GM12878 (cell line): ENCODE measurements around the gene MCC.

Experiments
- BHLHE40 ChIP-seq, 2 experiments: fragments of 450-650 bp in 1 of 2; IDR thresholded peaks; 2 replicates each; pipeline ENCODE4 v1.6.1; 2011 to 2017; ENCODE audit warnings: low read depth in 2 of 2, borderline replicate concordance in 1 of 2, improper control_type of control experiment in 1 of 2, low read length in 1 of 2, mild to moderate bottlenecking in 1 of 2
- BRCA1 ChIP-seq: IDR thresholded peaks from 2 replicates; pipeline ENCODE4 v1.6.1; 2011; ENCODE audit warnings: low read depth, low read length, improper control_type of control experiment
- ELK1 ChIP-seq: IDR thresholded peaks from 2 replicates; pipeline ENCODE4 v1.6.1; 2012; ENCODE audit warnings: low read depth, low read length, improper control_type of control experiment
- NFIC ChIP-seq: IDR thresholded peaks from 2 replicates; pipeline ENCODE4 v1.6.1; 2012; ENCODE audit warnings: low read depth, mild to moderate bottlenecking, inconsistent platforms, low read length, moderate library complexity
- NR2C1 ChIP-seq: fragments of 450-650 bp; IDR thresholded peaks from 2 replicates; pipeline ENCODE4 v1.6.1; 2017; ENCODE audit warnings: antibody characterized with exemption, mild to moderate bottlenecking, moderate library complexity
- POLR2A ChIP-seq: IDR thresholded peaks from 2 replicates; pipeline ENCODE4 v1.6.1; 2011; ENCODE audit warnings: low read depth, mild to moderate bottlenecking, low read length
- SP1 ChIP-seq: IDR thresholded peaks from one replicate; pipeline ENCODE4 v1.6.1; 2011; ENCODE audit warnings: low read depth, low read length
- STAT3 ChIP-seq: IDR thresholded peaks from 2 replicates; pipeline ENCODE4 v1.6.1; 2011; ENCODE audit warnings: low read depth, low read length, improper control_type of control experiment
- ZBTB33 ChIP-seq: fragments of 450-650 bp; IDR thresholded peaks from 2 replicates; pipeline ENCODE4 v1.6.1; 2017; ENCODE audit warnings: mild to moderate bottlenecking
- ZNF592 ChIP-seq: fragments of 450-650 bp; IDR thresholded peaks from 2 replicates; pipeline ENCODE4 v1.6.1; 2017; ENCODE audit warnings: mild to moderate bottlenecking, moderate library complexity
- TF ChIP-seq, protein P1 (sequence below), 3 experiments: IDR thresholded peaks in 2 of 3; conservative IDR thresholded peaks in 1 of 3; 2 replicates each; pipeline ENCODE4 v1.5.1; 2011; ENCODE audit warnings: low read depth in 3 of 3, low read length in 3 of 3, mild to moderate bottlenecking in 3 of 3, control low read depth in 2 of 3, moderate library complexity in 2 of 3, inconsistent platforms in 1 of 3, mixed read lengths in 1 of 3; ENCODE audit not compliant: control insufficient read depth in 2 of 3, insufficient read depth in 1 of 3; ENCODE audit errors: extremely low read depth in 1 of 3
- TF ChIP-seq, protein P2 (sequence below): fragments of 450-650 bp; IDR thresholded peaks from 2 replicates; pipeline ENCODE4 v1.6.1; 2016; ENCODE audit warnings: mild to moderate bottlenecking

DNA sequence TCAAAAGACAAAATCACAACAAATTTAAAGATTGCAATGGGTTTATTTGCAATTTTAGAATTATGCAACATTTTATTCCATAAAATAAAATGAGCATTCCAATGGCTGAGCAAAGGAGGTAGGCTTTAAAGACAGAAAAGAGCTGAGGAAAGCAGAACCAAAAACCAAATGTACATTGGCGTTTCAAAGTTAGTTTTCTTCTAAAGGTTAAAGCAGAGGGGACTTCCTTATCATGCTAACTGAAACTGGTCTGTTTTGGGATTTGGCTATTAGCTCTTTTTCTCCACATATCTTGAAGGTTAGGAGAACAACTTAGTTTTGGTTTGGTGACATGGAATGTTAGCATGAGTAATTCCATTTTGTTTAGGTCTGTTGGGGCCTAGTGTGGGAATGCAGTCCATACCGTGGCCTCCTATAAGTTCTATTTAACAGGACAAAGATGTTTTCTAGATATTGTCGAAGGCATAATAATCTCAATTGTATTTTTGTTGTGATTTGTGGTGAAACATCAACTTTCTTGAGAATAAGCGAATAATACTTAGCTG, 491.4 kb downstream of the MCC start:
- no peak for TF ChIP-seq NFIC
- TF ChIP-seq, protein P1, sequence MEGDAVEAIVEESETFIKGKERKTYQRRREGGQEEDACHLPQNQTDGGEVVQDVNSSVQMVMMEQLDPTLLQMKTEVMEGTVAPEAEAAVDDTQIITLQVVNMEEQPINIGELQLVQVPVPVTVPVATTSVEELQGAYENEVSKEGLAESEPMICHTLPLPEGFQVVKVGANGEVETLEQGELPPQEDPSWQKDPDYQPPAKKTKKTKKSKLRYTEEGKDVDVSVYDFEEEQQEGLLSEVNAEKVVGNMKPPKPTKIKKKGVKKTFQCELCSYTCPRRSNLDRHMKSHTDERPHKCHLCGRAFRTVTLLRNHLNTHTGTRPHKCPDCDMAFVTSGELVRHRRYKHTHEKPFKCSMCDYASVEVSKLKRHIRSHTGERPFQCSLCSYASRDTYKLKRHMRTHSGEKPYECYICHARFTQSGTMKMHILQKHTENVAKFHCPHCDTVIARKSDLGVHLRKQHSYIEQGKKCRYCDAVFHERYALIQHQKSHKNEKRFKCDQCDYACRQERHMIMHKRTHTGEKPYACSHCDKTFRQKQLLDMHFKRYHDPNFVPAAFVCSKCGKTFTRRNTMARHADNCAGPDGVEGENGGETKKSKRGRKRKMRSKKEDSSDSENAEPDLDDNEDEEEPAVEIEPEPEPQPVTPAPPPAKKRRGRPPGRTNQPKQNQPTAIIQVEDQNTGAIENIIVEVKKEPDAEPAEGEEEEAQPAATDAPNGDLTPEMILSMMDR (IDR thresholded peaks at IDR 0.05 in 2 of 3, conservative IDR thresholded peaks at IDR 0.05 in 1 of 3; ENCODE audit: control insufficient read depth in 2 of 3, extremely low read depth in 1 of 3, insufficient read depth in 1 of 3, low read depth in 3 of 3, low read length in 3 of 3) = no peak
- TF ChIP-seq BRCA1 = no peak
- no peak for TF ChIP-seq ZBTB33
- TF ChIP-seq SP1 = no peak
- no peak for TF ChIP-seq ZNF592
- no peak for TF ChIP-seq BHLHE40 (IDR thresholded peaks at IDR 0.05; ENCODE audit: borderline replicate concordance in 1 of 2, low read depth in 2 of 2, low read length in 1 of 2)
- TF ChIP-seq ELK1 = no peak
- no peak for TF ChIP-seq NR2C1
- no peak for TF ChIP-seq STAT3
- no peak for TF ChIP-seq POLR2A
- TF ChIP-seq, protein P2, sequence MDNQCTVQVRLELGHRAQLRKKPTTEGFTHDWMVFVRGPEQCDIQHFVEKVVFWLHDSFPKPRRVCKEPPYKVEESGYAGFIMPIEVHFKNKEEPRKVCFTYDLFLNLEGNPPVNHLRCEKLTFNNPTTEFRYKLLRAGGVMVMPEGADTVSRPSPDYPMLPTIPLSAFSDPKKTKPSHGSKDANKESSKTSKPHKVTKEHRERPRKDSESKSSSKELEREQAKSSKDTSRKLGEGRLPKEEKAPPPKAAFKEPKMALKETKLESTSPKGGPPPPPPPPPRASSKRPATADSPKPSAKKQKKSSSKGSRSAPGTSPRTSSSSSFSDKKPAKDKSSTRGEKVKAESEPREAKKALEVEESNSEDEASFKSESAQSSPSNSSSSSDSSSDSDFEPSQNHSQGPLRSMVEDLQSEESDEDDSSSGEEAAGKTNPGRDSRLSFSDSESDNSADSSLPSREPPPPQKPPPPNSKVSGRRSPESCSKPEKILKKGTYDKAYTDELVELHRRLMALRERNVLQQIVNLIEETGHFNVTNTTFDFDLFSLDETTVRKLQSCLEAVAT = no peak
